H9 (cell line): Measurements from ENCODE around the gene RARG. TPM values are rescaled to one million over a fixed set of nuclear protein-coding genes. Genes with fewer than 3 reads are reported as not detected.

Experiments
- DNase-seq: peaks from one replicate; pipeline ENCODE4 v3.0.0-alpha.2; 2017
- H2AFZ ChIP-seq: one replicate; pipeline ENCODE4 v1.6.1; 2013; ENCODE audit warnings: mild to moderate bottlenecking, low read length, control low read depth, moderate library complexity
- H2AK5ac ChIP-seq: 2 replicates; pipeline ENCODE4 v1.6.1; 2013; ENCODE audit warnings: low read length, control low read depth, mixed read lengths; ENCODE audit not compliant: insufficient read length
- H2BK120ac ChIP-seq: one replicate; pipeline ENCODE4 v1.6.1; 2013; ENCODE audit warnings: low read depth, mild to moderate bottlenecking, low read length, control low read depth, inconsistent platforms; ENCODE audit not compliant: poor library complexity, severe bottlenecking
- H2BK12ac ChIP-seq: 2 replicates; pipeline ENCODE4 v1.6.1; 2013; ENCODE audit warnings: low read length, control low read depth, mixed read lengths, low read depth; ENCODE audit not compliant: insufficient read length
- H2BK15ac ChIP-seq: 2 replicates; pipeline ENCODE4 v1.6.1; 2013; ENCODE audit warnings: low read depth, low read length, control low read depth
- H2BK20ac ChIP-seq: one replicate; pipeline ENCODE4 v1.6.1; 2013; ENCODE audit warnings: low read depth, mild to moderate bottlenecking, low read length, control low read depth, inconsistent platforms; ENCODE audit not compliant: poor library complexity, severe bottlenecking
- H2BK5ac ChIP-seq: 2 replicates; pipeline ENCODE4 v1.6.1; 2013; ENCODE audit warnings: low read length, control low read depth, mixed read lengths; ENCODE audit not compliant: insufficient read length
- H3K14ac ChIP-seq: 2 replicates; pipeline ENCODE4 v1.6.1; 2013; ENCODE audit warnings: low read length, control low read depth; ENCODE audit not compliant: insufficient read depth
- H3K18ac ChIP-seq: 2 replicates; pipeline ENCODE4 v1.6.1; 2013; ENCODE audit warnings: low read depth, mild to moderate bottlenecking, mixed read lengths, low read length, control low read depth; ENCODE audit not compliant: insufficient read length
- H3K23ac ChIP-seq: 2 replicates; pipeline ENCODE4 v1.6.1; 2013; ENCODE audit warnings: low read length, control low read depth, mixed read lengths, low read depth; ENCODE audit not compliant: insufficient read length
- H3K23me2 ChIP-seq: 2 replicates; pipeline ENCODE4 v1.6.1; 2013; ENCODE audit warnings: low read depth, mild to moderate bottlenecking, mixed read lengths, low read length, control low read depth; ENCODE audit not compliant: insufficient read length, poor library complexity, severe bottlenecking
- H3K27ac ChIP-seq: 2 replicates; pipeline ENCODE4 v1.5.1; 2013; ENCODE audit warnings: low read length, control low read depth, mixed read lengths, low read depth; ENCODE audit not compliant: insufficient read length
- H3K27me3 ChIP-seq: 2 replicates; pipeline ENCODE4 v1.6.1; 2013; ENCODE audit warnings: low read length, control low read depth, inconsistent platforms; ENCODE audit not compliant: insufficient read depth
- H3K4ac ChIP-seq: 2 replicates; pipeline ENCODE4 v1.6.1; 2013; ENCODE audit warnings: low read depth, mild to moderate bottlenecking, control low read depth, inconsistent platforms, low read length, moderate library complexity
- H3K4me1 ChIP-seq: 2 replicates; pipeline ENCODE4 v1.6.1; 2013; ENCODE audit warnings: low read length, control low read depth, inconsistent platforms; ENCODE audit not compliant: insufficient read depth
- H3K4me2 ChIP-seq: 2 replicates; pipeline ENCODE4 v1.6.1; 2013; ENCODE audit warnings: low read length, control low read depth, mixed read lengths; ENCODE audit not compliant: insufficient read length, insufficient read depth
- H3K56ac ChIP-seq: 2 replicates; pipeline ENCODE4 v1.6.1; 2013; ENCODE audit warnings: low read depth, mild to moderate bottlenecking, mixed read lengths, low read length, control low read depth; ENCODE audit not compliant: insufficient read length
- H3K79me1 ChIP-seq: 2 replicates; pipeline ENCODE4 v1.6.1; 2013; ENCODE audit warnings: low read depth, mild to moderate bottlenecking, moderate library complexity, low read length, control low read depth, inconsistent platforms; ENCODE audit not compliant: insufficient read depth, poor library complexity, severe bottlenecking
- H3K79me2 ChIP-seq: 2 replicates; pipeline ENCODE4 v1.6.1; 2013; ENCODE audit warnings: low read length, control low read depth, inconsistent platforms; ENCODE audit not compliant: insufficient read depth
- H3K9ac ChIP-seq: 2 replicates; pipeline ENCODE4 v1.6.1; 2013; ENCODE audit warnings: low read length, control low read depth, mixed read lengths; ENCODE audit not compliant: insufficient read length; ENCODE audit errors: extremely low read depth
- H3K9me3 ChIP-seq: one replicate; pipeline ENCODE4 v1.6.1; 2013; ENCODE audit warnings: low read depth, low read length, inconsistent platforms; ENCODE audit not compliant: control insufficient read depth
- H3T11ph ChIP-seq: one replicate; pipeline ENCODE4 v1.6.1; 2013; ENCODE audit warnings: mild to moderate bottlenecking, low read length, control low read depth, inconsistent platforms
- H4K20me1 ChIP-seq: one replicate; pipeline ENCODE4 v1.6.1; 2013; ENCODE audit not compliant: control insufficient read depth, insufficient read length, insufficient read depth
- H4K5ac ChIP-seq: 2 replicates; pipeline ENCODE4 v1.6.1; 2013; ENCODE audit warnings: low read depth, mild to moderate bottlenecking, mixed read lengths, low read length, control low read depth; ENCODE audit not compliant: insufficient read length
- H4K8ac ChIP-seq: replicated peaks from 2 replicates; pipeline ENCODE4 v1.6.1; 2013; ENCODE audit warnings: low read length, control low read depth, mixed read lengths, low read depth; ENCODE audit not compliant: insufficient read length
- H4K91ac ChIP-seq: 2 replicates; pipeline ENCODE4 v1.6.1; 2013; ENCODE audit warnings: low read depth, mild to moderate bottlenecking, moderate library complexity, mixed read lengths, low read length, control low read depth; ENCODE audit not compliant: insufficient read length
- H3K27ac Mint-ChIP-seq, 3 experiments: 2 replicates in 2 of 3; 3 replicates in 1 of 3; pipeline ENCODE4 v1.8.0; 2020 to 2021; ENCODE audit warnings: mixed read lengths in 3 of 3, mild to moderate bottlenecking in 1 of 3, moderate library complexity in 1 of 3
- H3K27me3 Mint-ChIP-seq: 2 replicates; pipeline ENCODE4 v1.8.0; 2021; ENCODE audit warnings: low read depth, mild to moderate bottlenecking, moderate library complexity, mixed read lengths
- H3K36me3 Mint-ChIP-seq, 3 experiments: 2 replicates in 2 of 3; 3 replicates in 1 of 3; pipeline ENCODE4 v1.8.0; 2020 to 2021; ENCODE audit warnings: low read depth in 3 of 3, mixed read lengths in 3 of 3; ENCODE audit not compliant: insufficient read depth in 1 of 3
- H3K4me1 Mint-ChIP-seq, 2 experiments: 2 replicates each; pipeline ENCODE4 v1.8.0; 2020; ENCODE audit warnings: mixed read lengths in 2 of 2
- H3K4me3 Mint-ChIP-seq, 2 experiments: 2 replicates in 1 of 2; 3 replicates in 1 of 2; pipeline ENCODE4 v1.8.0; 2020 to 2021; ENCODE audit warnings: mild to moderate bottlenecking in 2 of 2, mixed read lengths in 2 of 2, moderate library complexity in 1 of 2
- H3K9me3 Mint-ChIP-seq, 2 experiments: 2 replicates in 1 of 2; 3 replicates in 1 of 2; pipeline ENCODE4 v1.8.0; 2020; ENCODE audit warnings: mild to moderate bottlenecking in 2 of 2, mixed read lengths in 2 of 2, moderate library complexity in 1 of 2
- WGBS: extraction: QIAGEN DNeasy Blood & Tissue Kit; methylation state at CpG from one replicate; pipeline ENCODE4 v1.1.7; 2013; ENCODE audit warnings: missing lambda C conversion rate, low lambda C conversion rate, mixed read lengths; ENCODE audit not compliant: insufficient read length; ENCODE audit errors: extremely low coverage; 5-methylcytosine and 5-hydroxymethylcytosine counted together
- total RNA-seq: library from RNA; stranded (reverse); gene quantifications from 2 replicates; pipeline ENCODE4 v1.2.1, GENCODE V29; 2021
- TF ChIP-seq, protein P1 (sequence below): fragments of 200-600 bp; sonication (generic); conservative IDR thresholded peaks from 3 replicates; pipeline ENCODE4 v1.8.0; 2021; ENCODE audit warnings: antibody characterized with exemption, mild to moderate bottlenecking

The RARG gene
- total RNA-seq, 1 experiment from 2014 or later: 43.7 TPM

DNA sequence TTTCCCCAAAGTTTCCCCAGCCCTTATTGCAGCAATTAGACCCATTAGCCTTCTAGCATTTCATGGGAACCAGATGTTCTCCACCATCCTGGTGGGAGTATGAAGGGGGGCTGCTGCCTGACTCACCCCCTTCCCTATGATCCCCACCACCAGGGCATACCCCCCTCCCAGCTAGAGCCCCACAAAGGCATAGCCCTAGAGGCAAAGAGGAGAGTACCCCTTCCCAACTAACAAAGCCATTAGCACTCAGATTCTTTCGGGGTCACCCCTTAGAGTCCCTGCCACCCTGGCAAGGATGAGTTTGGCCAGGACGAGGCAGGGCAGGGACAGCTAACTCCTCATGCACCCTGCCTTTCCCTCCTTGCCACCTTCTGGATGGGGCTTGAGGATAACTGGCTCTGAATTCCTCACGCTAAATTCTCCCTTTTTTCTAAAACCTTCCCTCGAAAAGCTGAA is 9.2 kb downstream of the RARG start:
- no peak overlapping the region for H3K18ac ChIP-seq
- Mint-ChIP-seq H3K4me1 (peaks cover 67 to 68% of the 10 kb centered on the region in 2 experiments), H3K36me3 (peaks cover 7 to 8% (median 8%) of the 10 kb centered on the region in 3 experiments; a peak in 6 of 7 replicates), H3K27me3 (peaks cover 17% of the 10 kb centered on the region), H3K27ac (peak overlapping the region in 1 of 3 experiments; percentile 90; a peak in 3 of 7 replicates), H3K9me3 (no peaks in the 10 kb centered on the region), H3K4me3 (peak overlapping the region; percentile 27 to 74)
- peaks cover 4% of the 10 kb centered on the region; the same call in 1 of the 2 replicates for H3K79me2 ChIP-seq
- no peak overlapping the region for H4K8ac ChIP-seq
- whole genome bisulfite sequencing: no CpG with 5 or more reads among the region's 4 CpGs
- peaks cover 3% of the 10 kb centered on the region; the same call in 1 of the 2 replicates for H3K27me3 ChIP-seq
- no peak overlapping the region for H2BK15ac ChIP-seq
- no peak overlapping the region for H3K4me2 ChIP-seq
- no peak for DNase-seq
- H3K23ac ChIP-seq: no peak overlapping the region
- H2BK5ac ChIP-seq: no peak overlapping the region
- H2BK12ac ChIP-seq: no peak overlapping the region
- H3K56ac ChIP-seq: no peak overlapping the region
- TF ChIP-seq, protein P1, sequence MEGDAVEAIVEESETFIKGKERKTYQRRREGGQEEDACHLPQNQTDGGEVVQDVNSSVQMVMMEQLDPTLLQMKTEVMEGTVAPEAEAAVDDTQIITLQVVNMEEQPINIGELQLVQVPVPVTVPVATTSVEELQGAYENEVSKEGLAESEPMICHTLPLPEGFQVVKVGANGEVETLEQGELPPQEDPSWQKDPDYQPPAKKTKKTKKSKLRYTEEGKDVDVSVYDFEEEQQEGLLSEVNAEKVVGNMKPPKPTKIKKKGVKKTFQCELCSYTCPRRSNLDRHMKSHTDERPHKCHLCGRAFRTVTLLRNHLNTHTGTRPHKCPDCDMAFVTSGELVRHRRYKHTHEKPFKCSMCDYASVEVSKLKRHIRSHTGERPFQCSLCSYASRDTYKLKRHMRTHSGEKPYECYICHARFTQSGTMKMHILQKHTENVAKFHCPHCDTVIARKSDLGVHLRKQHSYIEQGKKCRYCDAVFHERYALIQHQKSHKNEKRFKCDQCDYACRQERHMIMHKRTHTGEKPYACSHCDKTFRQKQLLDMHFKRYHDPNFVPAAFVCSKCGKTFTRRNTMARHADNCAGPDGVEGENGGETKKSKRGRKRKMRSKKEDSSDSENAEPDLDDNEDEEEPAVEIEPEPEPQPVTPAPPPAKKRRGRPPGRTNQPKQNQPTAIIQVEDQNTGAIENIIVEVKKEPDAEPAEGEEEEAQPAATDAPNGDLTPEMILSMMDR: no peak
- no peak overlapping the region for H3K27ac ChIP-seq
- H3K4ac ChIP-seq: no peak overlapping the region
- no peak overlapping the region for H3K14ac ChIP-seq
- H3K23me2 ChIP-seq: peaks cover 22% of the 10 kb centered on the region
- H2BK120ac ChIP-seq: no peak overlapping the region
- no peak overlapping the region for H2BK20ac ChIP-seq
- H4K5ac ChIP-seq: no peak overlapping the region
- no peak overlapping the region for H2AFZ ChIP-seq
- no peaks in the 10 kb centered on the region for H3K9me3 ChIP-seq
- H3K9ac ChIP-seq: no peak overlapping the region
- H3T11ph ChIP-seq: no peak overlapping the region
- H3K79me1 ChIP-seq: no peaks in the 10 kb centered on the region
- H4K91ac ChIP-seq: no peak overlapping the region
- peaks cover 27% of the 10 kb centered on the region; the same call in 1 of the 2 replicates for H3K4me1 ChIP-seq
- no peaks in the 10 kb centered on the region for H4K20me1 ChIP-seq
- H2AK5ac ChIP-seq: no peak overlapping the region
